ENCODE data around the gene SNX9.

SNX9 gene

GRCh38 chr6:157976345-157977175 lies 153.5 kb downstream of the SNX9 start:
- Histone ChIP-seq H2AFZ (no peak overlapping the region), H3K4me1 (peaks cover 2% of the 10 kb centered on the region), H3K4me3 (ENCODE audit: low read depth, low read length) (no peak overlapping the region), H3K9ac (no peak overlapping the region), H3K27ac (no peak overlapping the region), H3K4me2 (ENCODE audit: low read length) (no peak overlapping the region), H3K36me3 (ENCODE audit: control insufficient read depth, insufficient read depth, low read length) (no peaks in the 10 kb centered on the region), H3K9me3 (ENCODE audit: control insufficient read depth, low read length) (no peaks in the 10 kb centered on the region), H3K27me3 (ENCODE audit: control insufficient read depth, insufficient read depth, low read length) (no peaks in the 10 kb centered on the region), H3K79me2 (no peaks in the 10 kb centered on the region)
- TF ChIP-seq CTCF (IDR thresholded peaks at IDR 0.05): no peak

- no peak overlapping the region for H3K27ac ChIP-seq
- TF ChIP-seq CTCF (IDR thresholded peaks at IDR 0.05): no peak
Observed at GRCh38 chr6:157977176-157977804, 154.2 kb downstream of the SNX9 start.

GRCh38 chr6:157978021-157978783 lies 155.2 kb downstream of the SNX9 start:
- Histone ChIP-seq H3K4me3 (ENCODE audit: low read depth, low read length) (no peak overlapping the region), H3K9me3 (ENCODE audit: control insufficient read depth, low read length) (no peaks in the 10 kb centered on the region), H3K27ac (no peak overlapping the region), H2AFZ (no peak overlapping the region), H3K9ac (no peak overlapping the region), H3K79me2 (no peaks in the 10 kb centered on the region), H3K4me1 (peaks cover 2% of the 10 kb centered on the region), H3K27me3 (ENCODE audit: control insufficient read depth, insufficient read depth, low read length) (no peaks in the 10 kb centered on the region), H3K36me3 (ENCODE audit: control insufficient read depth, insufficient read depth, low read length) (no peaks in the 10 kb centered on the region), H3K4me2 (ENCODE audit: low read length) (no peak overlapping the region)
- no peak for TF ChIP-seq CTCF (IDR thresholded peaks at IDR 0.05)

More at GRCh38 chr6:157977176-157977804, 154.2 kb downstream of the SNX9 start:
- H3K9me3 ChIP-seq (ENCODE audit: control insufficient read depth, low read length): no peaks in the 10 kb centered on the region
- H3K4me2 ChIP-seq (ENCODE audit: low read length): no peak overlapping the region
- H3K4me3 ChIP-seq (ENCODE audit: low read depth, low read length): no peak overlapping the region
- no peaks in the 10 kb centered on the region for H3K27me3 ChIP-seq (ENCODE audit: control insufficient read depth, insufficient read depth, low read length)
- no peaks in the 10 kb centered on the region for H3K36me3 ChIP-seq (ENCODE audit: control insufficient read depth, insufficient read depth, low read length)
- H3K79me2 ChIP-seq: no peaks in the 10 kb centered on the region
- no peak overlapping the region for H3K9ac ChIP-seq
- peaks cover 2% of the 10 kb centered on the region for H3K4me1 ChIP-seq
- no peak overlapping the region for H2AFZ ChIP-seq

GRCh38 chr6:157980288-157981131 lies 157.5 kb downstream of the SNX9 start:
- Histone ChIP-seq H3K4me1 (peaks cover 2% of the 10 kb centered on the region), H3K27ac (no peak overlapping the region), H3K27me3 (ENCODE audit: control insufficient read depth, insufficient read depth, low read length) (no peaks in the 10 kb centered on the region), H3K79me2 (no peaks in the 10 kb centered on the region), H3K4me2 (ENCODE audit: low read length) (peak overlapping the region; percentile 97), H3K9ac (no peak overlapping the region), H2AFZ (peak overlapping the region; percentile 97), H3K4me3 (ENCODE audit: low read depth, low read length) (peak overlapping the region; percentile 73), H3K36me3 (ENCODE audit: control insufficient read depth, insufficient read depth, low read length) (no peaks in the 10 kb centered on the region), H3K9me3 (ENCODE audit: control insufficient read depth, low read length) (no peaks in the 10 kb centered on the region)
- no peak for TF ChIP-seq CTCF (IDR thresholded peaks at IDR 0.05)
